IMR-90 (cell line): ENCODE data around the gene IHH. TPM values are rescaled to one million over a fixed set of nuclear protein-coding genes. Genes with fewer than 3 reads are reported as not detected.

Experiments
- ATAC-seq: fragments of 200-7000 bp; cut with Tn5 transposase; 2 replicates; pipeline ENCODE4 v1.9.1; 2020; ENCODE audit warnings: low read depth, mild to moderate bottlenecking, moderate library complexity
- BruUV-seq: library from RNA; stranded (reverse); fragments of 400-500 nt; replicated peaks from 2 replicates; lab custom pipeline; 2021; lab: Mats Ljungman, UMichigan
- CTCF ChIA-PET: fragments of 300-600 bp; formaldehyde crosslinking; extraction: SDS; loops from one replicate; lab custom pipeline; 2021; ENCODE audit warnings: antibody characterized with exemption; lab: Yijun Ruan, JAX
- POLR2A ChIA-PET: fragments of 300-600 bp; sonication (Branson Sonifier 250); formaldehyde crosslinking; loops from one replicate; lab custom pipeline; 2022; ENCODE audit warnings: antibody characterized with exemption; ENCODE audit not compliant: unreplicated experiment; lab: Charles Lee
- DNase-seq: peaks from one replicate; pipeline ENCODE4 v3.0.0; 2013
- H2AFZ ChIP-seq: replicated peaks from 2 replicates; pipeline ENCODE3; 2013; ENCODE audit warnings: low read length, mild to moderate bottlenecking; ENCODE audit not compliant: poor library complexity
- H2AK5ac ChIP-seq: 2 replicates; pipeline ENCODE4 v1.6.1; 2013; ENCODE audit warnings: low read depth, low read length, inconsistent platforms
- H2AK9ac ChIP-seq: replicated peaks from 2 replicates; pipeline ENCODE3; 2013; ENCODE audit warnings: mild to moderate bottlenecking, low read depth, low read length, moderate library complexity; ENCODE audit not compliant: poor library complexity
- H2BK120ac ChIP-seq: 2 replicates; pipeline ENCODE4 v1.6.1; 2013; ENCODE audit warnings: low read depth, low read length, inconsistent platforms
- H2BK15ac ChIP-seq: 3 replicates; pipeline ENCODE4 v1.6.1; 2013; ENCODE audit warnings: low read depth, low read length, inconsistent platforms
- H2BK20ac ChIP-seq: 2 replicates; pipeline ENCODE4 v1.6.1; 2013; ENCODE audit warnings: low read depth, mild to moderate bottlenecking, inconsistent platforms, low read length, moderate library complexity
- H2BK5ac ChIP-seq: 2 replicates; pipeline ENCODE4 v1.6.1; 2013; ENCODE audit warnings: mild to moderate bottlenecking, low read depth, low read length, inconsistent platforms; ENCODE audit not compliant: poor library complexity, severe bottlenecking
- H3K14ac ChIP-seq: replicated peaks from 2 replicates; pipeline ENCODE4 v1.6.1; 2013; ENCODE audit warnings: low read depth, low read length, inconsistent platforms
- H3K18ac ChIP-seq: 2 replicates; pipeline ENCODE4 v1.6.1; 2013; ENCODE audit warnings: low read depth, low read length, control low read depth
- H3K23ac ChIP-seq: 2 replicates; pipeline ENCODE4 v1.6.1; 2013; ENCODE audit warnings: low read depth, low read length, inconsistent platforms
- H3K27ac ChIP-seq: 2 replicates; pipeline ENCODE4 v1.5.1; 2013; ENCODE audit warnings: mild to moderate bottlenecking, control low read depth, low read length; ENCODE audit not compliant: insufficient read depth
- H3K27me3 ChIP-seq: 2 replicates; pipeline ENCODE4 v1.6.1; 2013; ENCODE audit warnings: low read length; ENCODE audit not compliant: control insufficient read depth, insufficient read depth
- H3K36me3 ChIP-seq: 2 replicates; pipeline ENCODE4 v1.6.1; 2013; ENCODE audit warnings: low read length, mixed read lengths; ENCODE audit not compliant: control insufficient read depth, insufficient read depth
- H3K4ac ChIP-seq: 2 replicates; pipeline ENCODE4 v1.6.1; 2013; ENCODE audit warnings: low read depth, low read length, inconsistent platforms
- H3K4me1 ChIP-seq: 2 replicates; pipeline ENCODE4 v1.6.1; 2013; ENCODE audit warnings: low read length, mixed read lengths; ENCODE audit not compliant: control insufficient read depth, insufficient read depth
- H3K4me2 ChIP-seq: 2 replicates; pipeline ENCODE4 v1.6.1; 2013; ENCODE audit warnings: low read depth, mild to moderate bottlenecking, control low read depth, low read length, moderate library complexity
- H3K4me3 ChIP-seq: 2 replicates; pipeline ENCODE4 v1.5.1; 2013; ENCODE audit warnings: low read depth, mild to moderate bottlenecking, control low read depth, low read length, moderate library complexity; ENCODE audit not compliant: insufficient read depth
- H3K56ac ChIP-seq: 2 replicates; pipeline ENCODE4 v1.6.1; 2013; ENCODE audit warnings: low read length, inconsistent platforms; ENCODE audit not compliant: insufficient read depth; ENCODE audit errors: extremely low read depth
- H3K79me1 ChIP-seq, 2 experiments: 2 replicates each; pipeline ENCODE4 v1.6.1; 2013; ENCODE audit warnings: low read length in 2 of 2, inconsistent platforms in 1 of 2, low read depth in 1 of 2
- H3K9ac ChIP-seq: 2 replicates; pipeline ENCODE4 v1.6.1; 2013; ENCODE audit warnings: low read depth, low read length, control low read depth
- H3K9me1 ChIP-seq: 2 replicates; pipeline ENCODE4 v1.6.1; 2013; ENCODE audit warnings: low read length, inconsistent platforms; ENCODE audit not compliant: insufficient read depth
- H3K9me3 ChIP-seq: 2 replicates; pipeline ENCODE4 v1.6.1; 2013; ENCODE audit warnings: low read length; ENCODE audit not compliant: control insufficient read depth, insufficient read depth
- H4K20me1 ChIP-seq: 2 replicates; pipeline ENCODE4 v1.6.1; 2013; ENCODE audit warnings: low read length, inconsistent platforms; ENCODE audit not compliant: insufficient read depth
- H4K5ac ChIP-seq: 2 replicates; pipeline ENCODE4 v1.6.1; 2013; ENCODE audit warnings: mild to moderate bottlenecking, low read depth, low read length, control low read depth
- H4K8ac ChIP-seq, 2 experiments: 2 replicates each; pipeline ENCODE4 v1.6.1; 2013; ENCODE audit warnings: low read depth in 2 of 2, low read length in 2 of 2, control low read depth in 1 of 2, inconsistent platforms in 1 of 2
- H4K91ac ChIP-seq: 2 replicates; pipeline ENCODE4 v1.6.1; 2013; ENCODE audit warnings: low read depth, low read length, inconsistent platforms; ENCODE audit not compliant: insufficient read depth
- BHLHE40 ChIP-seq: fragments of 150-350 bp; IDR thresholded peaks from 2 replicates; pipeline ENCODE4 v1.6.1; 2016; ENCODE audit warnings: mild to moderate bottlenecking, low read depth, low read length
- CEBPB ChIP-seq: IDR thresholded peaks from 2 replicates; pipeline ENCODE4 v1.6.1; 2012; ENCODE audit warnings: low read depth, low read length, improper control_type of control experiment
- CHD1 ChIP-seq: IDR thresholded peaks from 2 replicates; pipeline ENCODE4 v1.6.1; 2012; ENCODE audit warnings: low read depth, low read length, improper control_type of control experiment
- CTCF ChIP-seq: conservative IDR thresholded peaks from 2 replicates; pipeline ENCODE4 v1.5.1; 2012; ENCODE audit warnings: mild to moderate bottlenecking, low read depth, low read length, improper control_type of control experiment
- ELK1 ChIP-seq: fragments of 150-350 bp; IDR thresholded peaks from 2 replicates; pipeline ENCODE4 v1.6.1; 2016; ENCODE audit warnings: low read depth, mild to moderate bottlenecking, low read length, moderate library complexity, borderline replicate concordance
- FOS ChIP-seq: fragments of 150-350 bp; IDR thresholded peaks from 2 replicates; pipeline ENCODE4 v1.6.1; 2016; ENCODE audit warnings: low read depth, low read length
- MAFK ChIP-seq: IDR thresholded peaks from 2 replicates; pipeline ENCODE4 v1.6.1; 2012; ENCODE audit warnings: low read depth, low read length, improper control_type of control experiment
- MAZ ChIP-seq: IDR thresholded peaks from 2 replicates; pipeline ENCODE4 v1.6.1; 2012; ENCODE audit warnings: low read depth, mild to moderate bottlenecking, low read length, improper control_type of control experiment, moderate library complexity, borderline replicate concordance
- MXI1 ChIP-seq: IDR thresholded peaks from 2 replicates; pipeline ENCODE4 v1.6.1; 2012; ENCODE audit warnings: low read depth, mild to moderate bottlenecking, low read length, moderate library complexity, borderline replicate concordance
- NFE2L2 ChIP-seq: fragments of 150-350 bp; IDR thresholded peaks from 2 replicates; pipeline ENCODE4 v1.6.1; 2016; ENCODE audit warnings: low read depth, mild to moderate bottlenecking, low read length
- POLR2A ChIP-seq: IDR thresholded peaks from 2 replicates; pipeline ENCODE4 v1.6.1; 2012; ENCODE audit warnings: mild to moderate bottlenecking, low read depth, low read length
- RAD21 ChIP-seq: IDR thresholded peaks from 2 replicates; pipeline ENCODE4 v1.6.1; 2012; ENCODE audit warnings: low read length, improper control_type of control experiment
- RCOR1 ChIP-seq: IDR thresholded peaks from 2 replicates; pipeline ENCODE4 v1.6.1; 2012; ENCODE audit warnings: mild to moderate bottlenecking, low read length, improper control_type of control experiment; ENCODE audit not compliant: insufficient replicate concordance
- RFX5 ChIP-seq: IDR thresholded peaks from 2 replicates; pipeline ENCODE4 v1.8.0; 2012; ENCODE audit warnings: low read depth, mild to moderate bottlenecking, low read length, moderate library complexity
- SMC3 ChIP-seq: fragments of 150-350 bp; IDR thresholded peaks from 2 replicates; pipeline ENCODE4 v1.6.1; 2016; ENCODE audit warnings: low read depth, mild to moderate bottlenecking, antibody characterized with exemption, low read length, moderate library complexity
- USF2 ChIP-seq: fragments of 150-350 bp; IDR thresholded peaks from 2 replicates; pipeline ENCODE4 v1.6.1; 2017; ENCODE audit warnings: mild to moderate bottlenecking, antibody characterized with exemption, low read length, low read depth
- dilution Hi-C: fragments of 300-500 bp; cut with HindIII; formaldehyde crosslinking; loops from one replicate; pipeline ENCODE4 v1.14.3; 2018; ENCODE audit warnings: low sequenced_read_pairs; ENCODE audit not compliant: unreplicated experiment
- in situ Hi-C: fragments of 300-500 bp; cut with MboI; formaldehyde crosslinking; loops from 3 replicates; pipeline ENCODE4 v1.14.3; 2019; ENCODE audit warnings: low sequenced_read_pairs, inconsistent platforms, mixed read lengths
- intact Hi-C: fragments of 100-400 bp; cut with micrococcal nuclease; formaldehyde crosslinking; loops from 2 replicates; pipeline ENCODE4 v1.10.0; 2022
- polyA plus RNA-seq, 3 experiments: library from polyadenylated mRNA; depleted of rRNA; stranded (reverse); fragments of >200 nt; gene quantifications; 2 replicates each; pipeline ENCODE4 v1.2.3, GENCODE V29; 2012; ENCODE audit warnings: low replicate concordance in 1 of 3
- total RNA-seq: library from RNA; depleted of rRNA; stranded (reverse); fragments of >200 nt; gene quantifications from 2 replicates; pipeline ENCODE4 v1.2.3, GENCODE V29; 2012

IHH gene
- total and polyA plus RNA-seq, 2 of the 4 experiments (the other 2 are of a cell fraction), result not detected

- intact Hi-C loops, result no loop called here
- ATAC-seq, result no peak
- H3K79me1 ChIP-seq, result no peaks in the 10 kb centered on the region
- no peak overlapping the region for H4K8ac ChIP-seq
- no peak overlapping the region for H4K91ac ChIP-seq
- no peak overlapping the region for H2BK15ac ChIP-seq
- peaks cover 1% of the 10 kb centered on the region; the same call in 1 of the 2 replicates for H3K9me1 ChIP-seq
- no peak overlapping the region for H3K23ac ChIP-seq
- no peak overlapping the region for H3K56ac ChIP-seq
- no peaks in the 10 kb centered on the region; the same call in 1 of the 2 replicates for H4K20me1 ChIP-seq
- ChIA-PET CTCF (interaction anchor here (0.7 to 2.5 kb wide), 5 partner anchors 8 to 34 kb away, joined by 3 to 9 read pairs (median 6); no protein-coding TSS in a partner anchor), POLR2A (no interaction called here)
- no peak overlapping the region for H2BK120ac ChIP-seq
- no peaks in the 10 kb centered on the region for H3K36me3 ChIP-seq
- no peaks in the 10 kb centered on the region for H3K9me3 ChIP-seq
- H2BK20ac ChIP-seq, result no peak overlapping the region
- H4K5ac ChIP-seq, result no peak overlapping the region
- H3K4me3 ChIP-seq, result no peak overlapping the region
- no peak overlapping the region for H2BK5ac ChIP-seq
- no peak overlapping the region for H2AK9ac ChIP-seq
- no TSS peak for BruUV-seq
- dilution Hi-C loops, result no loop called here
- H2AFZ ChIP-seq, result no peak overlapping the region
- H3K27ac ChIP-seq, result no peak overlapping the region
- DNase-seq, result no peak
- no peak for TF ChIP-seq FOS
- no peak for TF ChIP-seq RCOR1
- TF ChIP-seq MAFK, result no peak
- TF ChIP-seq MAZ, result no peak
- no peak for TF ChIP-seq USF2
- no peak for TF ChIP-seq POLR2A
- TF ChIP-seq RFX5, result no peak
- TF ChIP-seq CEBPB, result no peak
- TF ChIP-seq RAD21, result no peak
- no peak for TF ChIP-seq SMC3
- TF ChIP-seq CTCF, result no peak
- TF ChIP-seq CHD1, result no peak
- no peak for TF ChIP-seq BHLHE40
- TF ChIP-seq NFE2L2, result no peak
- TF ChIP-seq MXI1, result no peak
- no peak for TF ChIP-seq ELK1
- H3K9ac ChIP-seq, result no peak overlapping the region
- in situ Hi-C loops, result no loop called here
- no peak overlapping the region for H2AK5ac ChIP-seq
- H3K14ac ChIP-seq, result no peak overlapping the region
- H3K4me2 ChIP-seq, result no peak overlapping the region
- no peaks in the 10 kb centered on the region; the same call in none of the 2 replicates for H3K27me3 ChIP-seq
- H3K18ac ChIP-seq, result no peak overlapping the region
- H3K4ac ChIP-seq, result no peak overlapping the region
- no peaks in the 10 kb centered on the region for H3K4me1 ChIP-seq
Observed at GRCh38 chr2:219084791-219085190, 24.1 kb upstream of the IHH start.
